Aorta (tissue), 5 donors: ENCODE measurements around the gene NTM. TPM values are rescaled to one million over a fixed set of nuclear protein-coding genes. Genes with fewer than 3 reads are reported as not detected.

ENCODE experiments used
- ATAC-seq: fragments of 200-7000 bp; cut with Tn5 transposase; one replicate; pipeline ENCODE4 v1.9.1; 2022; ENCODE audit warnings: moderate library complexity; ENCODE audit not compliant: low FRiP score
- DNase-seq, 2 donors: peaks; one replicate each; pipeline ENCODE4 v3.0.0-alpha.2; 2020
- H3K27ac ChIP-seq, 2 donors: one replicate each; pipeline ENCODE4 v1.5.1; 2013; ENCODE audit warnings: low read length in 2 of 2, mild to moderate bottlenecking in 2 of 2, moderate library complexity in 2 of 2, control low read depth in 1 of 2, inconsistent platforms in 1 of 2, low read depth in 1 of 2
- H3K27me3 ChIP-seq, 2 donors: one replicate each; pipeline ENCODE4 v1.6.1; 2013; ENCODE audit warnings: control low read depth in 1 of 2, low read length in 1 of 2, mild to moderate bottlenecking in 1 of 2, moderate library complexity in 1 of 2; ENCODE audit not compliant: insufficient read depth in 2 of 2, control insufficient read depth in 1 of 2
- H3K36me3 ChIP-seq, 2 donors: one replicate each; pipeline ENCODE4 v1.6.1; 2013; ENCODE audit warnings: control low read depth in 1 of 2, low read length in 1 of 2, mild to moderate bottlenecking in 1 of 2; ENCODE audit not compliant: insufficient read depth in 2 of 2, control insufficient read depth in 1 of 2
- H3K4me1 ChIP-seq, 2 donors: one replicate each; pipeline ENCODE4 v1.6.1; 2013; ENCODE audit warnings: low read length in 2 of 2, control low read depth in 1 of 2, mild to moderate bottlenecking in 1 of 2, moderate library complexity in 1 of 2; ENCODE audit not compliant: insufficient read depth in 2 of 2, control insufficient read depth in 1 of 2
- H3K4me3 ChIP-seq, 2 donors: one replicate each; pipeline ENCODE4 v1.5.1; 2013; ENCODE audit warnings: low read length in 2 of 2, control low read depth in 1 of 2, mild to moderate bottlenecking in 1 of 2
- H3K9me3 ChIP-seq: one replicate; pipeline ENCODE4 v1.6.1; 2013; ENCODE audit warnings: mild to moderate bottlenecking, low read length; ENCODE audit not compliant: control insufficient read depth
- WGBS, 2 donors: extraction: QIAGEN DNeasy Blood & Tissue Kit; methylation state at CpG; one replicate each; pipeline ENCODE4 v1.1.7; 2013; 5-methylcytosine and 5-hydroxymethylcytosine counted together
- intact Hi-C, 2 donors: fragments of 100-400 bp; cut with DNase I; formaldehyde crosslinking; loops; one replicate each; pipeline versions ENCODE4 v1.14.2 to v1.15.0; 2022
- polyA plus RNA-seq, 2 donors: library from polyadenylated mRNA; stranded (reverse); fragments of 200-250 nt; gene quantifications; one replicate each; pipeline ENCODE4 v1.2.3, GENCODE V29; 2013
- total RNA-seq, 2 donors: library from RNA; stranded (reverse); fragmentation: NEBNext Ultra II Directional; extraction: Animal tissue kit (Norgen Biotek cat#: 25700); gene quantifications; one replicate each; pipeline ENCODE4 v1.2.1, GENCODE V29; 2021
- donor health status: healthy with polysubstance abuse.
- donor health status: Bipolar disorder and iron deficiency.
- donor health status: DM: no; HTN: no; CAD: no.
- donor health status: DM: no; HTN: no; CAD: no.
- donor health status: DM: yes; HTN: yes; CAD: no.

Gene NTM
- total and polyA plus RNA-seq, 4 donors, result 0.28 to 5.3 (median 1.9) TPM; not detected in 1

DNA sequence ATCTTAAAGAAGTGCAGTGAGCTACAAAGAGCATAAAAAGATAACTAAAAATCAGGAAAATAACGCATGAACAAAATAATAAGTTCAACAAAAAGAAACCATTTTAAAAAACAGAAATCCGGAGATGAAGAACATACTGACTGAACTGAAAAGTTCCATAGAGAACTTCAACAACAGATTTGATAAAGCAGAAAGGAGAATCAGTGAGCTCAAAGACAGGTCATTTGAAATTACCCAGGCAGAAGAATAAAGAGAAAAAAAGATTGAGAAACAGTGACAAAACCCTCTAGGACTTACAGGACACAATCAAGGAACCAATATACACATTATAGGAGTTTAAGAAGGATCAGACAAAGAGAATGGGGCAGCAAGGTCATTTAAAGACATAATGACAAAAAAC, 334.3 kb downstream of the NTM start:
- H3K4me1 ChIP-seq, result no peaks in the 10 kb centered on the region
- no peak for ATAC-seq
- intact Hi-C loops, result no loop called here
- H3K27me3 ChIP-seq, result peaks cover 0 to 4% of the 10 kb centered on the region in 2 donors
- peaks cover 5% of the 10 kb centered on the region for H3K9me3 ChIP-seq
- WGBS, 2 donors, result 84 to 92% methylated on average over 2 of the region's 2 CpGs
- H3K27ac ChIP-seq, result no peak overlapping the region
- no peak for DNase-seq
- H3K36me3 ChIP-seq, result no peaks in the 10 kb centered on the region
- H3K4me3 ChIP-seq, result no peak overlapping the region

GRCh38 chr11:131710511-131710910, 340.1 kb downstream of the NTM start:
- no peak for ATAC-seq
- WGBS, 2 donors, result 86 to 89% methylated on average over 2 of the region's 2 CpGs
- no peak overlapping the region for H3K4me3 ChIP-seq
- intact Hi-C loops, result no loop called here
- H3K36me3 ChIP-seq, result no peaks in the 10 kb centered on the region
- no peaks in the 10 kb centered on the region for H3K27me3 ChIP-seq
- no peak for DNase-seq
- H3K4me1 ChIP-seq, result no peaks in the 10 kb centered on the region
- H3K27ac ChIP-seq, result no peak overlapping the region
- peaks cover 6% of the 10 kb centered on the region for H3K9me3 ChIP-seq

DNA sequence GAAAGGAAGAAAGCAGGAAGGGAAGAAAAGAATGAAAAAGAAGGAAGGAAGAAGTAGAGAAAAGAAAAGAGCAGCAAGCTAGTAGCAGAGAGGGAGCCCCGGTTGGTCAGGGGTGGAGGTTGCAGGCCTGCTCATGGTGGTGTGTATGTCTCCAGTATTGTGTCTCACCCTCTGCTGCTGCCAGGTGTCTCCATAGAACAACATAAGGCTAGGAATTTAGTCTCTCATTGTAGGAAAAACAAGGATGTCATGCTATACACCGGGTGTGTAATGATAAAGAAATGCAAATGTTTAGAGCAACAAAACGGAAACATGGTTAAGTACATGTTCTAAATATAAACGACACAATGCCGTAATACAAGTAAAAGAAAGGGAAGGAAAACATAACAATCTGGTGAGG, 342.5 kb downstream of the NTM start:
- Histone ChIP-seq H3K9me3 (peaks cover 6% of the 10 kb centered on the region), H3K4me1 (no peaks in the 10 kb centered on the region), H3K4me3 (no peak overlapping the region), H3K27ac (no peak overlapping the region), H3K27me3 (no peaks in the 10 kb centered on the region), H3K36me3 (no peaks in the 10 kb centered on the region)
- WGBS, 2 donors, result 83 to 84% methylated on average over 5 of the region's 5 CpGs
- intact Hi-C loops, result no loop called here
- no peak for DNase-seq
- ATAC-seq, result no peak

GRCh38 chr11:131713529-131714134, 343.2 kb downstream of the NTM start:
- DNase-seq (no peak), ATAC-seq (no peak)
- H3K9me3 ChIP-seq, result peaks cover 6% of the 10 kb centered on the region
- H3K4me3 ChIP-seq, result no peak overlapping the region
- no peak overlapping the region for H3K27ac ChIP-seq
- no peaks in the 10 kb centered on the region for H3K27me3 ChIP-seq
- no peaks in the 10 kb centered on the region for H3K36me3 ChIP-seq
- WGBS, 2 donors, result 78 to 79% methylated on average over 8 of the region's 8 CpGs
- no peaks in the 10 kb centered on the region for H3K4me1 ChIP-seq
- intact Hi-C loops, result no loop called here

DNA sequence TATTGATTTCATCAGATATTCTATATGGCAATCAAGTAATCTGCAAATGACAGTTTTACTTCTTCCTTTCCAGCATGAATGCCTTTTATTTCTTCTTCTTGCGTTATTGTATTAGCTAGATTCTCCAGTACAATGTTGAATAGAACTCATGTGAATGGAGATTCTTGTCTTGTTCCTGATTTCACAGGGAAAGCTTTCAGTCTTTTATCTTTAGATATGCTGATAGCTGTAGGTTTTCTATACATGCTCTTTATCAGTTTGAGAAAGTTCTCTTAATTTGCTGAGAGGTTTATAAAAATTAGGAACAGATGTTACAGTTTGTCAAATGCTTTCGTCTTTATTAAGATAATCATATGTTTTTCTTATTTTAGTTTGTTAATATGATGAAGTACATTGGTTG, 347.2 kb downstream of the NTM start:
- Histone ChIP-seq H3K36me3 (no peaks in the 10 kb centered on the region), H3K4me3 (no peak overlapping the region), H3K27me3 (peaks cover 0 to 2% of the 10 kb centered on the region in 2 donors), H3K4me1 (no peaks in the 10 kb centered on the region), H3K27ac (no peak overlapping the region), H3K9me3 (peaks cover 6% of the 10 kb centered on the region)
- WGBS, 2 donors, result 70 to 78% methylated on average over 2 of the region's 2 CpGs
- DNase-seq, result no peak
- ATAC-seq, result no peak
- intact Hi-C loops, result no loop called here

DNA sequence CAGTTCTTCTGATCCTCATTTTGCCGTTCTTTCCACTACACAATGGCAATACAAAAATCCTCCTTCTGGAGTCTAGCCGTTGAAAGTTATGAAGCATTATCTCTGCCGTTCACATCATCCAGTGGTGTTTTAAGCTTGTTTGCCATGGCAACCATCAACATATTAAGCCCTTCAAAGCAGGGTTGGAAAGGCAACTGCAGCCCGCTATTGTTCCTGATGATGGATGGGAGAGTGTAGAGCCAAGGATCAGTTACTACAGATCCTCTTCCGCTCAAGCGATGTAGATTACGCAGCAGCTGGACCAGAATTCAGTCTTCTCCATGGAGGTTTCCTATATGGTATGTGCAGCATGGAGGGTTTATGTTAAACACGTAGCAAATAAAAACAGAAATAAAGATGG, 352.7 kb downstream of the NTM start:
- Histone ChIP-seq H3K27ac (no peak overlapping the region), H3K27me3 (peaks cover 0 to 2% of the 10 kb centered on the region in 2 donors), H3K9me3 (no peaks in the 10 kb centered on the region), H3K4me1 (no peaks in the 10 kb centered on the region), H3K36me3 (no peaks in the 10 kb centered on the region), H3K4me3 (no peak overlapping the region)
- no peak for DNase-seq
- 67 to 76% methylated on average over 8 of the region's 8 CpGs for WGBS, 2 donors
- intact Hi-C loops, result no loop called here
- ATAC-seq, result no peak

- Histone ChIP-seq H3K27ac (no peak overlapping the region), H3K4me3 (no peak overlapping the region), H3K9me3 (no peaks in the 10 kb centered on the region), H3K27me3 (no peaks in the 10 kb centered on the region), H3K36me3 (no peaks in the 10 kb centered on the region), H3K4me1 (no peaks in the 10 kb centered on the region)
- intact Hi-C loops, result no loop called here
- DNase-seq (no peak), ATAC-seq (no peak)
- WGBS, 2 donors, result 55 to 57% methylated on average over 10 of the region's 10 CpGs
These were observed 354.1 kb downstream of the NTM start for GRCh38 chr11:131724436-131724975.

DNA sequence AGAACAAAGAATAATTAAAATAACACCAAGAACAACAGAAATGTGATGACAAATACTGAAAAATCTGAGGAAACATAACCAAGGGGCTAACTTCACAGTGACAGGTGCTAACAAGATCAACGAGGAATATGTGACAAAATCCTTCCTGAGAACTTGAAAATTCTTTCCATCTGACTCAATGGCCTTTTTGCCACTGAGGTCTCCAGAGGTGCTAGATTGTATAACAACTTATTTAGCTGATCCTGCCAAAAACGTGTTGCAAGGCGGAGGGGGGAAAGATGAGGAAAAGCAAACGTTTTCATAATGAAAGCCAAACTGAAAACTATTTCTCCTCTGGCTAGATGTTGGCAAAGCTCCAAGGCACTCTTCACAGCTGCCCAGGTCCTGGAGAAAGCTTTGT, 364.5 kb downstream of the NTM start:
- H3K36me3 ChIP-seq, result no peaks in the 10 kb centered on the region
- intact Hi-C loops, result no loop called here
- WGBS, 2 donors, result 1 to 7% methylated on average over 4 of the region's 4 CpGs
- DNase-seq (no peak), ATAC-seq (no peak)
- no peaks in the 10 kb centered on the region for H3K27me3 ChIP-seq
- H3K9me3 ChIP-seq, result no peaks in the 10 kb centered on the region
- H3K27ac ChIP-seq, result no peak overlapping the region
- no peaks in the 10 kb centered on the region for H3K4me1 ChIP-seq
- no peak overlapping the region for H3K4me3 ChIP-seq

GRCh38 chr11:131737357-131737756, 366.9 kb downstream of the NTM start:
- DNase-seq (no peak), ATAC-seq (no peak)
- Histone ChIP-seq H3K27me3 (no peaks in the 10 kb centered on the region), H3K9me3 (no peaks in the 10 kb centered on the region), H3K4me3 (no peak overlapping the region), H3K27ac (no peak overlapping the region), H3K4me1 (no peaks in the 10 kb centered on the region), H3K36me3 (no peaks in the 10 kb centered on the region)
- WGBS, 2 donors, result 17 to 22% methylated on average over 7 of the region's 7 CpGs
- intact Hi-C loops, result no loop called here
